ENCODE measurements around the gene RPL19. TPM values are rescaled to one million over a fixed set of nuclear protein-coding genes. Genes with fewer than 3 reads are reported as not detected.
A peak's percentile ranks its signal among the peaks of the same experiment; 100 is the strongest.

The RPL19 gene
- total RNA-seq, 2 donors from 2014 or later: 1,534 to 2,029 TPM

DNA sequence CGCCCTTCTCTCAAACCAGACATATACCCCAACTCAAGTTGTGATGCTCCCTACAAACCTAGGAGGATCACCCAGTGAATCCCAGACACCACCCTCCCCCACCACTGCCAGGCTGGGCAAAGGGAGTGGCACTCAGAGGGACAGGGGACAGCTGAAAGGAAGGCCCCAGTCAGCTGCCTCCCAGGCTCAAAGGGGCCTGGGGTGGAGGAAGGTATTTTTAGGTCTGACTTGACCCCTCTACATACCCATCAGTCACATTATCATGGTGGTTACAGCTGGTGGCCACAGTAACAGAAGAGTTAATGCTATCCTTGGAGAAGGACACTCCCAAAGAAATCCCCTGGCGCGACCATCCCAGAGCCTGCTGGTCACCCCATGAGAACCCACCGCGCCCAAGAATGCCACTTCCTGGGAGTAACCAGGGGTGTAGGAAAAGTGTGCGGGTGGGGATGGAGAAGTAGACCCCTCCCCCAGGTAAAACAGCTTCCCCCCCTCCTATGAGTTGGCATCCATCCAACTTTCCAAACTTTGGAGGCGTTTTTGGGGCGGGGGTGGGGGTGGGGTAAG, 3.8 kb upstream of the RPL19 start:
- H3K36me3 ChIP-seq (replicated peaks in 1 of 2; ENCODE audit: insufficient read depth in 1 of 2, low read depth in 2 of 2): no peaks in the 10 kb centered on the region
- intact Hi-C loops (cut with DNase I): no loop called here
- H3K27ac ChIP-seq: no peak overlapping the region
- peaks cover 30% of the 10 kb centered on the region for H3K4me1 ChIP-seq
- peak overlapping the region in 1 of 2 donors; percentile 65 for H3K4me3 ChIP-seq
- no peak for DNase-seq
- no peaks in the 10 kb centered on the region for H3K9me3 ChIP-seq
- no peak for ATAC-seq
- WGBS, 2 donors: 52 to 70% methylated on average over 4 to 8 of the region's 8 CpGs
- H3K27me3 ChIP-seq: no peaks in the 10 kb centered on the region
- TF ChIP-seq POLR2A (IDR thresholded peaks at IDR 0.05): no peak
- TF ChIP-seq, protein P1, sequence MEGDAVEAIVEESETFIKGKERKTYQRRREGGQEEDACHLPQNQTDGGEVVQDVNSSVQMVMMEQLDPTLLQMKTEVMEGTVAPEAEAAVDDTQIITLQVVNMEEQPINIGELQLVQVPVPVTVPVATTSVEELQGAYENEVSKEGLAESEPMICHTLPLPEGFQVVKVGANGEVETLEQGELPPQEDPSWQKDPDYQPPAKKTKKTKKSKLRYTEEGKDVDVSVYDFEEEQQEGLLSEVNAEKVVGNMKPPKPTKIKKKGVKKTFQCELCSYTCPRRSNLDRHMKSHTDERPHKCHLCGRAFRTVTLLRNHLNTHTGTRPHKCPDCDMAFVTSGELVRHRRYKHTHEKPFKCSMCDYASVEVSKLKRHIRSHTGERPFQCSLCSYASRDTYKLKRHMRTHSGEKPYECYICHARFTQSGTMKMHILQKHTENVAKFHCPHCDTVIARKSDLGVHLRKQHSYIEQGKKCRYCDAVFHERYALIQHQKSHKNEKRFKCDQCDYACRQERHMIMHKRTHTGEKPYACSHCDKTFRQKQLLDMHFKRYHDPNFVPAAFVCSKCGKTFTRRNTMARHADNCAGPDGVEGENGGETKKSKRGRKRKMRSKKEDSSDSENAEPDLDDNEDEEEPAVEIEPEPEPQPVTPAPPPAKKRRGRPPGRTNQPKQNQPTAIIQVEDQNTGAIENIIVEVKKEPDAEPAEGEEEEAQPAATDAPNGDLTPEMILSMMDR (IDR thresholded peaks at IDR 0.05): no peak

GRCh38 chr17:39196808-39197291, 3.2 kb upstream of the RPL19 start:
- H3K4me1 ChIP-seq: peaks cover 35% of the 10 kb centered on the region
- peak in 2 of 4 donors; percentile 30 to 35 for DNase-seq
- intact Hi-C loops (cut with DNase I): no loop called here
- H3K27ac ChIP-seq: peak overlapping the region in 3 of 4 donors; percentile 42 to 52 (median 48)
- WGBS, 2 donors: 1 to 2% methylated on average over 12 to 21 of the region's 30 CpGs
- H3K9me3 ChIP-seq: no peaks in the 10 kb centered on the region
- H3K4me3 ChIP-seq: peak overlapping the region; percentile 55 to 65
- peaks cover 0 to 3% of the 10 kb centered on the region in 2 donors for H3K36me3 ChIP-seq (replicated peaks in 1 of 2; ENCODE audit: insufficient read depth in 1 of 2, low read depth in 2 of 2)
- no peaks in the 10 kb centered on the region for H3K27me3 ChIP-seq
- TF ChIP-seq, protein P1 (IDR thresholded peaks at IDR 0.05): no peak
- TF ChIP-seq POLR2A (IDR thresholded peaks at IDR 0.05): no peak
- ATAC-seq: no peak

DNA sequence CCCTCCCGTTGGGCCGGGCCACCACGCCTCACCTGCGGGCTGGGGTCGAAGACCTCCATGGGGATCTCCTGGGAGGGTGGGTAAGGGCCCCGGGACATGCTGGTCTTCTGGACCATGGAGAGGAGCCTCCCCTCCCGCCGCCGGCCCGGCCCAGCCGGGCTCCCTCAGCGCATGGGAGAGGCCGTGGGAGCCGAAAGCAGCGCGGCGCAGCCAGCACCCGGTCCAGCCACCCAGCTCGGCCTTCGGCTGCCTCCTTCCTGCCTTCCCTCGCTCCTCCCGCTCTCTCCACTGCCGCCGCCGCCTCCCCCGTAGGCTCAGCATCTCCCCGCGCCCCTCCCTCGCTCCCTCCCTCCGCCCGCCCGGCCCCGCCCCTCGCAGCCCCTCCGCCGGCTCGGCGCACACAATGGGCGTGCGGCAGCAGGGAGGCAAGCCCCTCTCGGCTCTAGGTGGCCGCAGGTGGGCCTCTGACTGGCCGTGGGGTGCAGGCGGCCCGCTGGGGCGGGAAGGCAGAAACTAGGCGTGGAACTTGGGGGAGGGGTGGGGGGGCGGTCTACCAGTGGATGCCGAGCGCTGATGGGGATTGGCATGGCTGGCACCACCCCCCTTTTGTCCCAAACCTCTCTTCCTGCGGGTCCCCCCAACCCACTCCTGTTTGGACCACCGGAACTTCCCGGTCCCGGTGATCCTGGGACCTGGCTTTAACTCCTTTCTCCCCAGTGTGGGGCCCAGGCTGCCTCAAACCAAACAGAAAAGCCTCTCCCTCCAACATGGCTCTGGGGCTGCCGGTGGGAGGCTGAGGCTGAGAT, 2.5 kb upstream of the RPL19 start, which contains the start of gene CACNB1:
CACNB1 (minus strand) TSS at position 290 of the 806 bp plus-strand sequence; CDS start at position 116, 174 bp downstream.
- peak; percentile 61 to 74 (median 72) for DNase-seq
- intact Hi-C loops (cut with DNase I): no loop called here
- 1 to 7% methylated on average over 6 to 55 of the region's 55 CpGs for whole genome bisulfite sequencing, 2 donors
- Histone ChIP-seq H3K9me3 (no peaks in the 10 kb centered on the region), H3K27ac (peak within 1 kb of the TSS in 3 of 4 donors; percentile 42 to 52 (median 48)), H3K4me1 (peaks cover 39% of the 10 kb centered on the region), H3K27me3 (no peaks in the 10 kb centered on the region), H3K36me3 (replicated peaks in 1 of 2; ENCODE audit: insufficient read depth in 1 of 2, low read depth in 2 of 2) (peaks cover 1 to 10% of the 10 kb centered on the region in 2 donors), H3K4me3 (peak within 1 kb of the TSS; percentile 55 to 65)
- TF ChIP-seq POLR2A (IDR thresholded peaks at IDR 0.05): peak in 2 of 3 donors; percentile 42 to 50
- TF ChIP-seq, protein P1 (IDR thresholded peaks at IDR 0.05): no peak
- peak; percentile 30 for ATAC-seq

GRCh38 chr17:39198186-39198566, 1.9 kb upstream of the RPL19 start:
- peak overlapping the region in 1 of 4 donors; percentile 52 for H3K27ac ChIP-seq
- H3K4me3 ChIP-seq: no peak overlapping the region
- H3K27me3 ChIP-seq: no peaks in the 10 kb centered on the region
- peak in 1 of 4 donors; percentile 26 for DNase-seq
- 75 to 81% methylated on average over 4 of the region's 4 CpGs for WGBS, 2 donors
- no peak for ATAC-seq
- intact Hi-C loops (cut with DNase I): no loop called here
- H3K4me1 ChIP-seq: peaks cover 39% of the 10 kb centered on the region
- no peaks in the 10 kb centered on the region for H3K9me3 ChIP-seq
- TF ChIP-seq, protein P1 (IDR thresholded peaks at IDR 0.05): no peak
- no peak for TF ChIP-seq POLR2A (IDR thresholded peaks at IDR 0.05)
- peaks cover 5 to 12% of the 10 kb centered on the region in 2 donors for H3K36me3 ChIP-seq (replicated peaks in 1 of 2; ENCODE audit: insufficient read depth in 1 of 2, low read depth in 2 of 2)

Measured in body of pancreas (tissue), 4 donors.